K562 (cell line): ENCODE results near the gene CTTNBP2NL. TPM values are rescaled to one million over a fixed set of nuclear protein-coding genes. Genes with fewer than 3 reads are reported as not detected.

ENCODE experiments used
- ATAC-seq: fragments of 200-7000 bp; cut with Tn5 transposase; 3 replicates; pipeline ENCODE4 v1.9.1; 2020; ENCODE audit warnings: moderate library complexity
- BruUV-seq: library from RNA; stranded (reverse); fragments of 400-500 nt; replicated peaks from 2 replicates; lab custom pipeline; 2021; lab: Mats Ljungman, UMichigan
- CTCF ChIA-PET: fragments of 300-600 bp; formaldehyde crosslinking; extraction: SDS; loops from one replicate; lab custom pipeline; 2021; ENCODE audit warnings: low intra/inter-chr PET ratio; lab: Yijun Ruan, JAX
- POLR2A ChIA-PET: fragments of 300-600, 350-650 bp; sonication (Branson Sonifier 250); formaldehyde crosslinking; extraction: SDS; loops from one replicate; lab custom pipeline; 2021; ENCODE audit warnings: antibody characterized with exemption, inconsistent platforms; lab: Yijun Ruan, JAX
- DNase-seq, 4 experiments: peaks; one replicate each; pipeline versions ENCODE4 v3.0.0 to v3.0.0-alpha.2; 2011 to 2018; ENCODE audit warnings: low spot score in 3 of 4, mixed read lengths in 3 of 4; ENCODE audit errors: extremely low read depth in 1 of 4
- FAIRE-seq: peaks from 2 replicates; lab custom pipeline; 2011; peaks lifted over from hg19 to GRCh38; lab: Jason Lieb, UNC
- H2AFZ ChIP-seq: 2 replicates; pipeline ENCODE4 v1.6.0; 2011; ENCODE audit warnings: low read depth, low read length, control low read depth, inconsistent platforms
- H3K27ac ChIP-seq: fragments of 200-600 bp; 3 replicates; pipeline ENCODE4 v1.8.0; 2011; ENCODE audit warnings: low read depth, mild to moderate bottlenecking, control low read depth, inconsistent platforms, low read length, moderate library complexity, mixed read lengths; ENCODE audit errors: extremely low read depth
- H3K27me3 ChIP-seq, 2 experiments: fragments of 300-600 bp in 1 of 2; 2 replicates in 1 of 2; 3 replicates in 1 of 2; pipeline versions ENCODE4 v1.6.0 to v1.8.0; 2011; ENCODE audit warnings: inconsistent platforms in 2 of 2, low read length in 2 of 2, mild to moderate bottlenecking in 1 of 2, mixed read lengths in 1 of 2, moderate library complexity in 1 of 2; ENCODE audit not compliant: control insufficient read depth in 2 of 2, insufficient read depth in 2 of 2
- H3K36me3 ChIP-seq: fragments of 300-600 bp; 3 replicates; pipeline ENCODE4 v1.8.0; 2011; ENCODE audit warnings: mild to moderate bottlenecking, low read length, inconsistent platforms; ENCODE audit not compliant: control insufficient read depth, insufficient read depth
- H3K4me1 ChIP-seq, 2 experiments: fragments of 200-600 bp in 1 of 2; replicated peaks in 1 of 2; 2 replicates in 1 of 2; 3 replicates in 1 of 2; pipeline versions ENCODE4 v1.5.1 to v1.8.0; 2011; ENCODE audit warnings: inconsistent platforms in 2 of 2, low read length in 2 of 2, mild to moderate bottlenecking in 1 of 2, mixed read lengths in 1 of 2, moderate library complexity in 1 of 2; ENCODE audit not compliant: control insufficient read depth in 2 of 2, insufficient read depth in 2 of 2
- H3K4me2 ChIP-seq: 2 replicates; pipeline ENCODE4 v1.6.1; 2011; ENCODE audit warnings: low read length, control low read depth, inconsistent platforms, mixed read lengths; ENCODE audit not compliant: insufficient read depth
- H3K4me3 ChIP-seq: fragments of 200-600 bp; sonication (generic), shearing (Covaris generic); 2 replicates; pipeline ENCODE4 v1.5.1; 2016; ENCODE audit warnings: control low read depth, inconsistent platforms
- H3K79me2 ChIP-seq: fragments of 200-600 bp; 3 replicates; pipeline ENCODE4 v1.8.0; 2011; ENCODE audit warnings: low read length, inconsistent platforms; ENCODE audit not compliant: control insufficient read depth, insufficient read depth
- H3K9ac ChIP-seq, 2 experiments: 2 replicates each; pipeline versions ENCODE4 v1.6.0 to v1.6.1; 2011; ENCODE audit warnings: low read depth in 2 of 2, low read length in 2 of 2, control low read depth in 1 of 2, inconsistent platforms in 1 of 2, mild to moderate bottlenecking in 1 of 2, mixed read lengths in 1 of 2; ENCODE audit not compliant: insufficient read depth in 1 of 2
- H3K9me1 ChIP-seq: one replicate; pipeline ENCODE4 v1.6.0; 2011; ENCODE audit warnings: inconsistent platforms, mild to moderate bottlenecking, low read length, moderate library complexity; ENCODE audit not compliant: control insufficient read depth, insufficient read depth
- H3K9me3 ChIP-seq: replicated peaks from 2 replicates; pipeline ENCODE4 v1.5.1; 2011; ENCODE audit warnings: low read depth, low read length, inconsistent platforms; ENCODE audit not compliant: control insufficient read depth, insufficient read depth
- H4K20me1 ChIP-seq: replicated peaks from 2 replicates; pipeline ENCODE4 v1.6.1; 2011; ENCODE audit warnings: low read length, inconsistent platforms, mixed read lengths; ENCODE audit not compliant: control insufficient read depth, insufficient read depth
- BCOR ChIP-seq: fragments of 450-650 bp; IDR thresholded peaks from 2 replicates; pipeline ENCODE4 v1.6.1; 2016
- CREBBP ChIP-seq: IDR thresholded peaks from one replicate; pipeline ENCODE4 v1.6.1; 2012; ENCODE audit warnings: low read depth, mild to moderate bottlenecking, control low read depth, inconsistent platforms, low read length
- DMBX1 ChIP-seq: fragments of 250-450 bp; sonication (Bioruptor Pico); IDR thresholded peaks from 2 replicates; pipeline ENCODE4 v1.8.0; 2022; ENCODE audit warnings: inconsistent platforms, mild to moderate bottlenecking, moderate library complexity, borderline replicate concordance
- ERF ChIP-seq: fragments of 450-650 bp; formaldehyde crosslinking; IDR thresholded peaks from 2 replicates; pipeline ENCODE4 v1.4.0; 2020; ENCODE audit warnings: mild to moderate bottlenecking, mixed read lengths
- GMEB1 ChIP-seq: fragments of 250-450 bp; sonication (Bioruptor Pico); IDR thresholded peaks from 2 replicates; pipeline ENCODE4 v1.4.0; 2020; ENCODE audit warnings: mild to moderate bottlenecking
- KHSRP ChIP-seq: fragments of 450-650 bp; IDR thresholded peaks from 2 replicates; pipeline ENCODE4 v1.6.1; 2017
- NFYB ChIP-seq: IDR thresholded peaks from 2 replicates; pipeline ENCODE4 v1.6.1; 2011; ENCODE audit warnings: mild to moderate bottlenecking, moderate library complexity; ENCODE audit not compliant: insufficient read length; ENCODE audit errors: extremely low read depth
- RBM25 ChIP-seq: fragments of 200-400 bp; formaldehyde crosslinking; IDR thresholded peaks from 2 replicates; pipeline ENCODE4 v1.6.1; 2018; ENCODE audit warnings: low read length, low read depth, moderate library complexity; ENCODE audit not compliant: severe bottlenecking
- SMARCA5 ChIP-seq: fragments of 450-650 bp; IDR thresholded peaks from 2 replicates; pipeline ENCODE4 v1.6.1; 2016
- ZC3H4 ChIP-seq: sonication (generic); formaldehyde crosslinking; IDR thresholded peaks from 2 replicates; pipeline ENCODE4 v1.9.0; 2021; ENCODE audit warnings: missing genetic modification reagents, borderline replicate concordance
- ZNF124 ChIP-seq: sonication (generic); formaldehyde crosslinking; IDR thresholded peaks from 2 replicates; pipeline ENCODE4 v1.8.1; 2022; ENCODE audit warnings: missing genetic modification reagents
- ZNF431 ChIP-seq: sonication (generic); formaldehyde crosslinking; IDR thresholded peaks from 2 replicates; pipeline ENCODE4 v1.8.0; 2022; ENCODE audit warnings: mild to moderate bottlenecking, missing genetic modification reagents
- ZNF512 ChIP-seq: IDR thresholded peaks from 2 replicates; pipeline ENCODE4 v1.6.1; 2016; ENCODE audit warnings: missing genetic modification characterization, missing compliant biosample characterization
- ZNF639 ChIP-seq, 2 experiments: fragments of 200-800 bp in 1 of 2; sonication (Bioruptor generic) in 1 of 2; sonication (generic) in 1 of 2; formaldehyde crosslinking in 1 of 2; IDR thresholded peaks in 1 of 2; conservative IDR thresholded peaks in 1 of 2; 2 replicates each; pipeline versions ENCODE4 v1.5.0 to v1.6.1; 2016 to 2020; ENCODE audit warnings: missing compliant biosample characterization in 1 of 2, missing genetic modification characterization in 1 of 2, missing genetic modification reagents in 1 of 2
- WGBS: fragments of 100-300 bp; shearing (Covaris generic); methylation state at CpG from one replicate; pipeline ENCODE4 v1.1.6; 2016; ENCODE audit warnings: low coverage, mixed read lengths; ENCODE audit not compliant: insufficient coverage; ENCODE audit errors: missing lambda C conversion rate; 5-methylcytosine and 5-hydroxymethylcytosine counted together
- in situ Hi-C: fragments of 300-500 bp; cut with MboI; formaldehyde crosslinking; loops from 4 replicates; pipeline ENCODE4 v1.15.0; 2018; ENCODE audit warnings: inconsistent platforms, mixed read lengths
- intact Hi-C: fragments of 100-400 bp; cut with micrococcal nuclease; formaldehyde crosslinking; loops from 2 replicates; pipeline ENCODE4 v1.14.2; 2022
- polyA plus RNA-seq, 8 experiments: library from polyadenylated mRNA; depleted of rRNA in 4 of 8; stranded (reverse) in 5 of 8; unstranded in 3 of 8; fragments of >200 nt; fragmentation: Nextera tagmentation in 2 of 8; fragmentation: Illumina TruSeq in 1 of 8; extraction: Ambion mirVana in 2 of 8; extraction: Trizol in 1 of 8; gene quantifications; 2 replicates each; pipeline versions ENCODE4 v1.2.1 to v1.2.3, GENCODE V29; 2011 to 2014; ENCODE audit warnings: inconsistent platforms in 1 of 8, missing spikeins in 1 of 8
- total RNA-seq, 7 experiments: library from RNA; depleted of rRNA in 6 of 7; stranded (reverse); fragments of >200 nt in 6 of 7; fragmentation: Illumina TruSeq in 2 of 7; extraction: Trizol in 2 of 7; gene quantifications; 2 replicates each; pipeline versions ENCODE4 v1.2.1 to v1.2.3, GENCODE V29; 2011 to 2021; ENCODE audit warnings: low replicate concordance in 1 of 7

The CTTNBP2NL gene
- total and polyA plus RNA-seq, 9 of the 15 experiments (the other 6 are each of a cell fraction or from before 2014, with no cell fraction given): 0.27 to 1.4 (median 0.62) TPM

GRCh38 chr1:112493351-112493750 lies 97.3 kb downstream of the CTTNBP2NL start:
- H3K4me3 ChIP-seq: no peak overlapping the region
- peaks cover 24 to 38% of the 10 kb centered on the region in 2 experiments for H3K27me3 ChIP-seq
- in situ Hi-C loops: no loop called here
- H3K4me1 ChIP-seq: no peaks in the 10 kb centered on the region
- FAIRE-seq: no peak
- no peak overlapping the region for H3K9ac ChIP-seq
- BruUV-seq: no TSS peak
- intact Hi-C loops: no loop called here
- no peaks in the 10 kb centered on the region for H3K9me1 ChIP-seq
- DNase-seq: no peak
- H3K9me3 ChIP-seq: no peaks in the 10 kb centered on the region
- H3K27ac ChIP-seq: no peak overlapping the region
- 2% methylated on average over 6 of the region's 6 CpGs for WGBS
- H3K36me3 ChIP-seq: no peaks in the 10 kb centered on the region
- H3K4me2 ChIP-seq: 0 out of 2 replicates have a peak overlapping the region, but pooled peaks have one; percentile 6
- no peak for ATAC-seq
- CTCF ChIA-PET: no interaction called here
- H3K79me2 ChIP-seq: no peaks in the 10 kb centered on the region
- H4K20me1 ChIP-seq: no peaks in the 10 kb centered on the region
- POLR2A ChIA-PET: no interaction called here
- no peak overlapping the region for H2AFZ ChIP-seq
- no peak for TF ChIP-seq CREBBP
- TF ChIP-seq NFYB: no peak
- no peak for TF ChIP-seq DMBX1 (CRISPR knock-in tag)
- TF ChIP-seq ZNF431 (CRISPR knock-in tag): no peak
- TF ChIP-seq RBM25: peak; percentile 35
- peak; percentile 59; the same call in 1 of the 2 replicates for TF ChIP-seq SMARCA5
- no peak for TF ChIP-seq ZNF124 (CRISPR knock-in tag)
- no peak for TF ChIP-seq GMEB1 (CRISPR knock-in tag)
- peak; percentile 64 for TF ChIP-seq ZNF512 (tag)
- no peak for TF ChIP-seq ZC3H4 (CRISPR knock-in tag)
- peak; percentile 64; the same call in 1 of the 2 replicates for TF ChIP-seq BCOR
- no peak for TF ChIP-seq KHSRP
- no peak for TF ChIP-seq ZNF639 (CRISPR knock-in tag; conservative IDR thresholded peaks at IDR 0.05 in 1 of 2, IDR thresholded peaks at IDR 0.05 in 1 of 2)
- TF ChIP-seq ERF (CRISPR knock-in tag): no peak
